GM06990 (cell line): Measurements from ENCODE around the gene CYB561D2.

ENCODE experiments used
- DNase-seq: peaks from one replicate; pipeline ENCODE4 v3.0.0-alpha.2; 2011; ENCODE audit not compliant: insufficient read length; ENCODE audit errors: extremely low read depth
- H3K27me3 ChIP-seq: replicated peaks from 2 replicates; pipeline ENCODE4 v1.6.0; 2011; ENCODE audit warnings: low read length; ENCODE audit not compliant: control insufficient read depth, insufficient read depth
- H3K36me3 ChIP-seq: 2 replicates; pipeline ENCODE4 v1.5.1; 2011; ENCODE audit warnings: low read length; ENCODE audit not compliant: control insufficient read depth, insufficient read depth
- H3K4me3 ChIP-seq: replicated peaks from 2 replicates; pipeline ENCODE4 v1.5.1; 2011; ENCODE audit warnings: low read depth, mild to moderate bottlenecking, control low read depth, low read length
- TF ChIP-seq, protein P1 (sequence below): IDR thresholded peaks from 2 replicates; pipeline ENCODE4 v1.5.1; 2011; ENCODE audit warnings: low read length, control low read depth, mild to moderate bottlenecking, inconsistent platforms; ENCODE audit not compliant: insufficient read depth, poor library complexity, severe bottlenecking

CYB561D2 gene

DNA sequence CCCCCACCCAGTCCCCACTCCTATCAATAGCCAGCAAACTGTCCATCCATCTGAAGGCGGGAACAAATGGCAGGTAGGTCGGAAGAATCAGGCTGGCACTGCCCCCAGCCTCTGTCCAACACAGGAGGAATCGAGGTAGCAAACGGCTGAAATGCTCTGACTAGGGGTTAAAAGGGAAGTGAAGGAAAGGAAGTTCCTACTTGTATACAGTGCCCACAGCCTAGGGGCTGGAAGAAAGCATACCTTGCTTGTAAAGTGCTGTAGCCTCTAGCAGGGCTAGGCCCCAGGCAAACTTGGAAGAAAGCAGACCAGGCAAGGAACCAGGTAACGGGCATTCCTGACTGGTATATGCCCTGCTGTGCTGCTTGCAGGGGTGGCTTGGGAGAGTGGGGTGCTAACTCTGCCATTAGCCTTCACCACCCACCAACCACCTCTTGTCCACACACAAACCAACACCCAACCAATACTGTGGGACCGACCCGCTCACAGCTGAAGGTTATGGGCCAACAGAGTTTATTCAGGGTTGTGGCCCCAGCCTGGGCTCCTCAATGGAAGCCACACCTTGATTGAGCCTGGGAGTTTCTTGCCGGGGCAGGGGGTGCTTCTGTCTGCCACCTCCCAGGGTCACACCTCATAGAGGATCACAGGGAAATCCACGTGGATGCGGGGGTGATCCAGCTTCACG, 25.0 kb upstream of the CYB561D2 start:
- TF ChIP-seq, protein P1, sequence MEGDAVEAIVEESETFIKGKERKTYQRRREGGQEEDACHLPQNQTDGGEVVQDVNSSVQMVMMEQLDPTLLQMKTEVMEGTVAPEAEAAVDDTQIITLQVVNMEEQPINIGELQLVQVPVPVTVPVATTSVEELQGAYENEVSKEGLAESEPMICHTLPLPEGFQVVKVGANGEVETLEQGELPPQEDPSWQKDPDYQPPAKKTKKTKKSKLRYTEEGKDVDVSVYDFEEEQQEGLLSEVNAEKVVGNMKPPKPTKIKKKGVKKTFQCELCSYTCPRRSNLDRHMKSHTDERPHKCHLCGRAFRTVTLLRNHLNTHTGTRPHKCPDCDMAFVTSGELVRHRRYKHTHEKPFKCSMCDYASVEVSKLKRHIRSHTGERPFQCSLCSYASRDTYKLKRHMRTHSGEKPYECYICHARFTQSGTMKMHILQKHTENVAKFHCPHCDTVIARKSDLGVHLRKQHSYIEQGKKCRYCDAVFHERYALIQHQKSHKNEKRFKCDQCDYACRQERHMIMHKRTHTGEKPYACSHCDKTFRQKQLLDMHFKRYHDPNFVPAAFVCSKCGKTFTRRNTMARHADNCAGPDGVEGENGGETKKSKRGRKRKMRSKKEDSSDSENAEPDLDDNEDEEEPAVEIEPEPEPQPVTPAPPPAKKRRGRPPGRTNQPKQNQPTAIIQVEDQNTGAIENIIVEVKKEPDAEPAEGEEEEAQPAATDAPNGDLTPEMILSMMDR = no peak
- DNase-seq = no peak
- Histone ChIP-seq H3K27me3 (no peaks in the 10 kb centered on the region), H3K36me3 (peaks cover 11% of the 10 kb centered on the region), H3K4me3 (no peak overlapping the region)

GRCh38 chr3:50326182-50326541, 24.5 kb upstream of the CYB561D2 start:
- H3K27me3 ChIP-seq = no peaks in the 10 kb centered on the region
- TF ChIP-seq, protein P1 = no peak
- no peak for DNase-seq
- H3K36me3 ChIP-seq = peaks cover 16% of the 10 kb centered on the region
- no peak overlapping the region for H3K4me3 ChIP-seq

- Histone ChIP-seq H3K27me3 (no peaks in the 10 kb centered on the region), H3K36me3 (peaks cover 26% of the 10 kb centered on the region), H3K4me3 (peak overlapping the region; percentile 90)
- TF ChIP-seq, protein P1 = no peak
- DNase-seq = no peak
Observed at GRCh38 chr3:50327129-50327528, 23.5 kb upstream of the CYB561D2 start.

- H3K4me3 ChIP-seq = peak within 1 kb of the TSS; percentile 90
- TF ChIP-seq, protein P1 = no peak
- no peaks in the 10 kb centered on the region for H3K27me3 ChIP-seq
- peak; percentile 90 for DNase-seq
- H3K36me3 ChIP-seq = peaks cover 30% of the 10 kb centered on the region
Observed at GRCh38 chr3:50327943-50328691, 22.5 kb upstream of the CYB561D2 start, which contains the start of gene TUSC2. TSS of gene TUSC2 (minus strand) at chr3:50328223. CDS start at chr3:50328099, 124 bp downstream.

DNA sequence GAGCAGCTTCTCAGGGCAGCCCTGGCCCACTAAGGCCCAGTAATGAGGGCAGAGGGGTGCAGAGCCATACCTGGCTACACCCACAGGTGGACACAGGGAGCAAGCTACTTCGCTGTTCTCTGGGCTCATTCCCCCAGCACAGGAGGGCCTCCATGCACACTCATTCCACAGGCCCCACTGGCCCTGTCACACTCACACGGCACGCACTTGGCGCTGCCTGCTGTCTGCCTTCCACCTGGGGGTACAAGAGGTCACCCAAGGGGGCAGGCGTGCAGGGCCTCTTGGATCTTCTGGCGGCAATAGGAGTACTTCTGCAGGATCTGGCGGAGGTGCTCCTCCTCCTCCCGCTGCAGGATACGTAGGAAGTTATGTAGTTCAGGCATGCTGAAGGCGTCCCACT, 20.3 kb upstream of the CYB561D2 start:
- TF ChIP-seq, protein P1 = no peak
- Histone ChIP-seq H3K4me3 (no peak overlapping the region), H3K36me3 (peaks cover 33% of the 10 kb centered on the region), H3K27me3 (no peaks in the 10 kb centered on the region)
- DNase-seq = no peak
